Activated CD4-positive, alpha-beta T cell treated with anti-CD3 and anti-CD28 coated beads, Interleukin-2, amount 10 ng/mL, durations not matched to agents 7 days and 5 days (primary cell): Measurements from ENCODE around the gene GPR68. TPM values are rescaled to one million over a fixed set of nuclear protein-coding genes. Genes with fewer than 3 reads are reported as not detected.

Experiments
- CTCF ChIA-PET: fragments of 350-600 bp; sonication (Branson Sonifier 250); formaldehyde crosslinking; loops from one replicate; lab custom pipeline; 2021; ENCODE audit warnings: antibody characterized with exemption; lab: Charles Lee
- POLR2A ChIA-PET: fragments of 350-600 bp; sonication (Branson Sonifier 250); formaldehyde crosslinking; loops from one replicate; lab custom pipeline; 2021; ENCODE audit warnings: antibody characterized with exemption; lab: Charles Lee
- DNase-seq: peaks from one replicate; pipeline ENCODE4 v3.0.0-alpha.2; 2020
- H3K27ac Mint-ChIP-seq: one replicate; pipeline ENCODE4 v1.8.0; 2021; ENCODE audit warnings: mild to moderate bottlenecking, moderate library complexity, mixed read lengths
- H3K27me3 Mint-ChIP-seq: one replicate; pipeline ENCODE4 v1.8.0; 2021; ENCODE audit warnings: mixed read lengths
- H3K36me3 Mint-ChIP-seq: one replicate; pipeline ENCODE4 v1.8.0; 2021; ENCODE audit warnings: low read depth, mixed read lengths
- H3K4me1 Mint-ChIP-seq: one replicate; pipeline ENCODE4 v1.8.0; 2021; ENCODE audit warnings: mixed read lengths
- H3K4me3 Mint-ChIP-seq: one replicate; pipeline ENCODE4 v1.8.0; 2021; ENCODE audit warnings: mild to moderate bottlenecking, moderate library complexity, mixed read lengths
- H3K9me3 Mint-ChIP-seq: one replicate; pipeline ENCODE4 v1.8.0; 2021; ENCODE audit warnings: mixed read lengths
- total RNA-seq, 2 experiments: library from RNA; stranded (reverse); gene quantifications; one replicate each; pipeline ENCODE4 v1.2.3, GENCODE V29; 2021

GPR68 gene
- total RNA-seq, 2 experiments from 2014 or later = 32.7 to 33.0 TPM

- peaks cover 15% of the 10 kb centered on the region for H3K9me3 Mint-ChIP-seq
- no peak overlapping the region for H3K4me3 Mint-ChIP-seq
- no peaks in the 10 kb centered on the region for H3K27me3 Mint-ChIP-seq
- H3K36me3 Mint-ChIP-seq = peaks cover 92% of the 10 kb centered on the region
- peak overlapping the region; percentile 74 for H3K27ac Mint-ChIP-seq
- H3K4me1 Mint-ChIP-seq = peaks cover 70% of the 10 kb centered on the region
- ChIA-PET CTCF (interaction anchor here (1.4 to 1.5 kb wide), 3 partner anchors 22 to 46 kb away, joined by 3 to 5 read pairs (median 3); no protein-coding TSS in a partner anchor), POLR2A (no interaction called here)
- no peak for DNase-seq
Observed at GRCh38 chr14:91223028-91223783, 21.3 kb downstream of the GPR68 start.

GRCh38 chr14:91221270-91221669, 23.2 kb downstream of the GPR68 start:
- Mint-ChIP-seq H3K27me3 (no peaks in the 10 kb centered on the region), H3K4me3 (no peak overlapping the region), H3K27ac (no peak overlapping the region), H3K9me3 (peaks cover 15% of the 10 kb centered on the region), H3K4me1 (peaks cover 53% of the 10 kb centered on the region), H3K36me3 (peaks cover 89% of the 10 kb centered on the region)
- CTCF ChIA-PET = interaction anchor here (1.1 kb wide), 1 partner anchor 242 kb away, joined by 3 read pairs; no protein-coding TSS in a partner anchor
- no peak for DNase-seq
- POLR2A ChIA-PET = no interaction called here

- ChIA-PET POLR2A (no interaction called here), CTCF (interaction anchor here (1.1 to 1.4 kb wide), 2 partner anchors 15 to 243 kb away, joined by 3 to 6 read pairs; no protein-coding TSS in a partner anchor)
- Mint-ChIP-seq H3K36me3 (peaks cover 89% of the 10 kb centered on the region), H3K27ac (no peak overlapping the region), H3K4me3 (no peak overlapping the region), H3K27me3 (no peaks in the 10 kb centered on the region), H3K9me3 (peaks cover 15% of the 10 kb centered on the region), H3K4me1 (peaks cover 49% of the 10 kb centered on the region)
- DNase-seq = no peak
Observed at GRCh38 chr14:91220581-91221000, 23.9 kb downstream of the GPR68 start.

DNA sequence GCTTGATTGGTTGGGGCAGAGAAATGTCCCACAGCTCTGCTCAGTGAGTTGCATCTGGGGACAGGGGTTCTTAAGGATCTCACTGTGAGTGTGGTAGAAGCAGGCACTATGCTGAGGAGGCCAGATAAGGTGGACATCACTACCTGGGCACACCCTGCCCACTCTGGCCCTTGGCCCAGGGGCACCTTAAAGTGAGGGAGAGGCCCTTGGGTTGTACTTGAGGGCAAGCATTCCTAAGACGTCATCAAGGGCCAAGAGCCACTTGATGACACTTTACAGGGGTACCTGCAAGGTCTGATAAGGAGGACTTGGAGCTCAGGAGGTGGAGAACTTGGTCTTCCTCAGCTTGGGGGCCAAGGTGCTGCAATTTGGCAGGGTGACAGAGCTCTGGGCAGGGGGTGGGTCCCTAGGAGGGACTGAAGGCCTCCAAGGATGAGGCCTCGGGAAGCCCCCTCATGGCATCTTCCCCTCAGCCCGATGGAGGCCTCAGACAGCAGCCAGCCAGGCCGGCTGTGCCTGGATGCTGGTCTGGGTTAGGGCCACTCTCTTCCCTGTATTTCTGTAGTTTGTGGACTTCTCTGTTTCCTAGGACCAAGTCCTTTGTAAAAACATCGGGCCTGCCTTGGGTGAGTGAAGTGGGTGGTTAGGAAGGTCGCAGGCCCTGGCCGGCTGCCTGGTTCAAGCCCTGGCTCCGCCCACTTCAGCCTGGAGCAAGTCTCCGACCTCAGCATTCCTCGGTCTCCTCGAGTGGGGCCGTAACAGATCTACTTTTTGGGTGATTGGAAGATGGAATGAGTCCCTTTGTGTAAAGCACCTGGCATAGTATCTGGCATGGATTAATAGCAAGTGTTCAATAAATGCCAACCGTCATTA, 24.8 kb downstream of the GPR68 start:
- H3K36me3 Mint-ChIP-seq = peaks cover 85% of the 10 kb centered on the region
- ChIA-PET POLR2A (interaction anchor here (0.6 kb wide), 1 partner anchor 9 kb away, joined by 7 read pairs; no protein-coding TSS in a partner anchor), CTCF (interaction anchor here (0.8 to 1.4 kb wide), 6 partner anchors 15 to 47 kb away, joined by 3 to 7 read pairs (median 6); no protein-coding TSS in a partner anchor)
- no peak overlapping the region for H3K27ac Mint-ChIP-seq
- H3K4me1 Mint-ChIP-seq = peaks cover 40% of the 10 kb centered on the region
- no peaks in the 10 kb centered on the region for H3K27me3 Mint-ChIP-seq
- no peak for DNase-seq
- no peak overlapping the region for H3K4me3 Mint-ChIP-seq
- peaks cover 15% of the 10 kb centered on the region for H3K9me3 Mint-ChIP-seq

- Mint-ChIP-seq H3K36me3 (peaks cover 78% of the 10 kb centered on the region), H3K27ac (peak overlapping the region; percentile 61), H3K4me1 (peaks cover 30% of the 10 kb centered on the region), H3K27me3 (no peaks in the 10 kb centered on the region), H3K9me3 (peaks cover 11% of the 10 kb centered on the region), H3K4me3 (no peak overlapping the region)
- POLR2A ChIA-PET = no interaction called here
- CTCF ChIA-PET = interaction anchor here (0.6 to 1.4 kb wide), 3 partner anchors 9 to 144 kb away, joined by 4 to 6 read pairs (median 5); no protein-coding TSS in a partner anchor
- DNase-seq = no peak
Observed at GRCh38 chr14:91218014-91218413, 26.5 kb downstream of the GPR68 start.

DNA sequence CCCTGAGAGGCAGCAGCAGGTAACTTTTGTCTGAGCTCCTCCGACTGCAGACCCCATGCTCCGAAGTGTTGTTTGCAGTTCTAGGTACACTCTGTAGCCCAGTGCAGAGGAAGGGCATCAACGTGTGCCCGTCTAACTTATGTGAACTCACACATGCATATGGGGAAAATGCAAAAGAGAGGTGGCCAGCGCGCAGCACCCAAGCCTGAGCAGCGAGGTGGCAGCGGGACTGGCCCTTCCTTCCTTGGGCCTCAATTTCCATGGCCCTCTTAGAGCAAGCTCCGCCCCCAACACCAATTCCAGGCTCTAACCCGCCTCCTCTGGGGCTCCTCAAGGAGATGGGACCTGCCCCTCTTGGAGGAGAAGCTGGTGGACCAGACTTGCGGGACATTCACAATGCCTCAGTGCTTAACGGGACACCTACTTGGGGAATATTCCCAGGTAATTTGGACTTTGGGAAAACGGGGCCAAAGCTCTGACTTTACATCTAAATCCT, 27.7 kb downstream of the GPR68 start:
- Mint-ChIP-seq H3K9me3 (peaks cover 5% of the 10 kb centered on the region), H3K4me3 (no peak overlapping the region), H3K4me1 (peaks cover 18% of the 10 kb centered on the region), H3K27me3 (no peaks in the 10 kb centered on the region), H3K27ac (no peak overlapping the region), H3K36me3 (peaks cover 68% of the 10 kb centered on the region)
- POLR2A ChIA-PET = no interaction called here
- CTCF ChIA-PET = interaction anchor here (0.6 to 1.6 kb wide), 7 partner anchors 11 to 574 kb away, joined by 3 to 5 read pairs (median 4); no protein-coding TSS in a partner anchor
- no peak for DNase-seq

DNA sequence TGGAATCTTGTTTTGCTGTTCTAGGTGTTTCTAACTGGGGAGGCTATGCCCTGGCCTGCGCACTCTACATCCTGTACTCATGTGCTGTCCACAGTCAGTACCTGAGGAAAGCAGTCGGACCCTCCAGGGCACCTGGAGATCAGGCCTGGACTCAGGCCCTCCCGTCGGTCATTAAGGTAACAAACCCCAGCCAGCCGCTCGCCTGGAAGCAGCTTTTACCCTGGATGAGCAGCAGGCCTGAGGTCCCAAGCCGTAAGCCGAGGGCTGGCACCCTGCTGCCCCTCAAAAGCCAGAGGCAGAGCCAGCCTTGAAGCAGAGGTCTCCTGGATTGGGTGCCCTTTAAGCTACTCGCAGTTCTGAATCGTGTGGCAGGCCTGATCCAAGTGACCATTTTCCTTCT, 29.1 kb downstream of the GPR68 start:
- Mint-ChIP-seq H3K27me3 (no peaks in the 10 kb centered on the region), H3K36me3 (peaks cover 65% of the 10 kb centered on the region), H3K4me1 (peaks cover 10% of the 10 kb centered on the region), H3K4me3 (no peak overlapping the region), H3K9me3 (no peaks in the 10 kb centered on the region), H3K27ac (no peak overlapping the region)
- no peak for DNase-seq
- ChIA-PET POLR2A (no interaction called here), CTCF (interaction anchor here (0.9 to 1.6 kb wide), 4 partner anchors 10 to 22 kb away, joined by 4 read pairs; no protein-coding TSS in a partner anchor)

DNA sequence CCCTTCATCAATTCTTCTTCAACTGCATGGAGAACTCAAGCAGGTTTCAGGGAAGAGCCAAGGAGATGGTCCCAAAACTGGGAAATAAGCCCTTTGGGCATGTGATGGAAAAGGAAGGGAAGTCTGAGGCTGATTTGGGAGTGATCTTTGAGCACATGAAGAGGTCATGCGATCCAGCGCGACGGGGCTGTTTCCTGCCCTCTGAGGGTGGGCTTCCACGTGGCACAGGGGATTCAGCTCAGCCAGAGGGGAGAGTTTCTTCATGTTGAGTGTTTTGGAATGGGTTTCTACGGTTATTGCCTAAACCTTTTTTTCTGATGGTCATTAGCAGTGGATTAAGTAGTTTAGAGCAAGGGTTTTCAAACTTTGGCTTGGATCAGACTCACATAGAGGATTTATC, 30.2 kb downstream of the GPR68 start:
- Mint-ChIP-seq H3K9me3 (no peaks in the 10 kb centered on the region), H3K27me3 (no peaks in the 10 kb centered on the region), H3K4me3 (no peak overlapping the region), H3K27ac (no peak overlapping the region), H3K4me1 (peaks cover 8% of the 10 kb centered on the region), H3K36me3 (peaks cover 65% of the 10 kb centered on the region)
- ChIA-PET CTCF (interaction anchor here (0.9 to 1.2 kb wide), 2 partner anchors 9 to 21 kb away, joined by 4 read pairs; no protein-coding TSS in a partner anchor), POLR2A (no interaction called here)
- no peak for DNase-seq

GRCh38 chr14:91211017-91211416, 33.5 kb downstream of the GPR68 start:
- Mint-ChIP-seq H3K4me1 (peaks cover 22% of the 10 kb centered on the region), H3K4me3 (no peak overlapping the region), H3K9me3 (no peaks in the 10 kb centered on the region), H3K27ac (no peak overlapping the region), H3K36me3 (peaks cover 69% of the 10 kb centered on the region), H3K27me3 (no peaks in the 10 kb centered on the region)
- ChIA-PET POLR2A (no interaction called here), CTCF (interaction anchor here (1.0 kb wide), 1 partner anchor 25 kb away, joined by 3 read pairs; no protein-coding TSS in a partner anchor)
- DNase-seq = no peak

DNA sequence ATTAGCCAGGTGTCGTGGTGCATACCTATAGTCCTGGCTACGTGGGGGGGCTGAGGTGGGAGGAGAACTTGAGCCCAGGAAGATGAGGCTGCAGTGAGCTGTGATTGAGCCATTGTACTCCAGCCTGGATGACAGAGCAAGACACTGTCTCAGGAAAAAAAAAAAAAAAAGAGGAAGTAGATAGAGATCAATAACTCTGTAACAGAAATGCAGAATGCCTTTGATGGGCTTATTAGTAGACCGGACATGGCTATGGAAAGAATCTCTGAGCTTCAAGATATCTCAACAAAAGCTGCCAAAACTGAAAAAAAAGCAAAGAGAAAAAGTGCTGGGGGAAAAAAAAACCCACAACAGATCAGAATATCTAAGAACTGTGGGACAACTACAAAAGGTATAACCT, 37.5 kb downstream of the GPR68 start:
- no peak for DNase-seq
- Mint-ChIP-seq H3K9me3 (peaks cover 3% of the 10 kb centered on the region), H3K4me1 (peaks cover 36% of the 10 kb centered on the region), H3K27ac (no peak overlapping the region), H3K36me3 (peaks cover 89% of the 10 kb centered on the region), H3K27me3 (no peaks in the 10 kb centered on the region), H3K4me3 (no peak overlapping the region)
- ChIA-PET CTCF (interaction anchor here (0.6 kb wide), 1 partner anchor 60 kb away, joined by 3 read pairs; no protein-coding TSS in a partner anchor), POLR2A (no interaction called here)

- peaks cover 88% of the 10 kb centered on the region for H3K36me3 Mint-ChIP-seq
- POLR2A ChIA-PET = no interaction called here
- peaks cover 47% of the 10 kb centered on the region for H3K4me1 Mint-ChIP-seq
Observed at GRCh38 chr14:91205459-91205858, 39.0 kb downstream of the GPR68 start.

GRCh38 chr14:91204657-91205056, 39.8 kb downstream of the GPR68 start:
- Mint-ChIP-seq H3K27me3 (no peaks in the 10 kb centered on the region), H3K4me1 (peaks cover 51% of the 10 kb centered on the region), H3K4me3 (no peak overlapping the region), H3K36me3 (peaks cover 88% of the 10 kb centered on the region), H3K27ac (no peak overlapping the region), H3K9me3 (peaks cover 11% of the 10 kb centered on the region)
- ChIA-PET CTCF (interaction anchor here (0.8 to 2.4 kb wide), 3 partner anchors 10 to 16 kb away, joined by 4 to 6 read pairs (median 4); no protein-coding TSS in a partner anchor), POLR2A (no interaction called here)
- DNase-seq = no peak

More at GRCh38 chr14:91205459-91205858, 39.0 kb downstream of the GPR68 start:
- peaks cover 9% of the 10 kb centered on the region for H3K9me3 Mint-ChIP-seq
- DNase-seq = no peak
- H3K4me3 Mint-ChIP-seq = no peak overlapping the region
- H3K27ac Mint-ChIP-seq = peak overlapping the region; percentile 34
- H3K27me3 Mint-ChIP-seq = no peaks in the 10 kb centered on the region
- CTCF ChIA-PET = interaction anchor here (0.6 to 2.4 kb wide), 5 partner anchors 9 to 73 kb away, joined by 3 to 6 read pairs (median 4); no protein-coding TSS in a partner anchor
